Vein endothelial cell (primary cell): ENCODE measurements around the gene EVI5L. TPM values are rescaled to one million over a fixed set of nuclear protein-coding genes. Genes with fewer than 3 reads are reported as not detected.

Source experiments
- total RNA-seq: library from RNA; depleted of rRNA; stranded (reverse); fragments of >200 nt; gene quantifications from 2 replicates; pipeline ENCODE4 v1.2.3, GENCODE V29; 2012

EVI5L gene
- 13.7 and 21.6 TPM in 2 replicates for total RNA-seq

DNA sequence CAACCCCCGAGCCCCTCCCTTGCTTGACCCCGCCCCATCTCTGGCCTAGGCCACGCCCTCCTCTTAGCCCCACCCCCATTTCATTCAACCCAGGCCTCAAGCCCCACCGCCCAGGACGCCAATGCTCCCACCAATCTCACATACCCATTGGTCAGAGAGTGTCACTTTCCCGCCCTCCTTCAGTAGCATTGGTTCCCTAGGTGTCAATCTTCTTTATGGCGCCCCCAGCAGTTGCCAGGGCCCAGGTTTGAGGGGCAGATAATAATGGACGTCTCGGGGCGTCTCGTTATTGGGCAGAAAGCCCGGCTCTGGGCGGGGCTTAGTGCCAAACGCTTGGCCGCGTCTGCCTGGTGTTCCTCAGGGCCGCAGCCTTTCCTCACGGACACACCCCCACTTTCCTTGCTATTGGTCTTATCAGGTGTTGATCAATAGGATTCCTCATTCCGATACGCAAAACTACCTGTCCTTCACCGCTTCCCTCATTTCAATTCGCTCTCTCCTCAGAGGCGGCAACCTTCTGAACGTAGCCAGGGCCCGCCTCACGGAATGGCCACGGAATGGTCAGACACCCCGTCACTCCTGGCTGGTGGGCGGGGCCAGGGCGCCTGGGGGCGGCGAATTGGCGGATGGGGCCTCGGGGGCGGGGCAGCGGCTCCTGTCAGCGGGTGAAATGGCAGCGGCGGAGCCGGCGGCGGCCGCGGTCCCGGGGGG, at the start of gene EVI5L:
EVI5L (plus strand) TSS at position 658 of the 711 bp plus-strand sequence. CDS start 16,325 bp downstream, outside the sequence.

DNA sequence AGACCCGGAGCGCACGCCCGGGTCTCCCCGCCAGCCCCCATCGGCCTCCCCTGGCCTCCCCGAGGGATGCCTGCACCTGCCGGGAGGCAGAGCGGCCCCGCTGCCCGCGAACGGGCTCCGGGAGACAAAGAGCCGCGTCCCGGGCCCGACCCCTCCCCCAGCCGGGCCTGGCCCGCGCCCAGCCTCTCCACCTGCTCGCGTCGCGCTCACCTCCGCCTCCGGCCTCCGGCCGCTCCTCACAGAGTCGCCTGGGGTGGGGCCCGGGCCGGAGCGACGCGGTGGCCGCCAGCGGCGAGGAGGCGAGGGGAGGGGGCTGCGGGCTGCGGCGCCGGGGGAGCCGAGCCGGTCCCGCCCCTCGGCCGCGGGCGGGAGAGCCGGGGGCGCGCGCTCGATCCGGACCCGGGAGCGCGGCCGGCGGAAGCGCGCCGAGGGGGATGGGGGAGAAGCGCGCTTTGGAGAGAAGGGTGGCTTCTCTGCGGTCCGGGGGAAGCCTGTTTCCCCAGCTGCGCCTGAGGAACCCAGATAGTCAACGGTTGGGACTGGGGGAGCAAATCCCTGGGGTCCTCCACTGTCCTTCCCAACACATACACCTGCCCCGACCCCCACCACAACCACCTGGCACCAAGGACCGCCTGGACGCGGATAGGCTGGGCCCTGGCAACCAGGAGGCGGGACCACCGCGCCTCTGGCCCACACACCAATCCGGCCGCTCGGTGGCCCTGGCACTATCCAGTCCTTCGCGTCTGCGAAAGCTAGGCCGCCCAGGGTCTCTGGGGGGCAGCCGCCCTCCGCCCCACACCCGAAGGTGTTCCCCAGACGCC, 44.3 kb downstream of the EVI5L start, which contains the start of gene PRR36:
PRR36 (minus strand) TSS at position 315 of the 821 bp plus-strand sequence. CDS start 701 bp downstream, outside the sequence.

DNA sequence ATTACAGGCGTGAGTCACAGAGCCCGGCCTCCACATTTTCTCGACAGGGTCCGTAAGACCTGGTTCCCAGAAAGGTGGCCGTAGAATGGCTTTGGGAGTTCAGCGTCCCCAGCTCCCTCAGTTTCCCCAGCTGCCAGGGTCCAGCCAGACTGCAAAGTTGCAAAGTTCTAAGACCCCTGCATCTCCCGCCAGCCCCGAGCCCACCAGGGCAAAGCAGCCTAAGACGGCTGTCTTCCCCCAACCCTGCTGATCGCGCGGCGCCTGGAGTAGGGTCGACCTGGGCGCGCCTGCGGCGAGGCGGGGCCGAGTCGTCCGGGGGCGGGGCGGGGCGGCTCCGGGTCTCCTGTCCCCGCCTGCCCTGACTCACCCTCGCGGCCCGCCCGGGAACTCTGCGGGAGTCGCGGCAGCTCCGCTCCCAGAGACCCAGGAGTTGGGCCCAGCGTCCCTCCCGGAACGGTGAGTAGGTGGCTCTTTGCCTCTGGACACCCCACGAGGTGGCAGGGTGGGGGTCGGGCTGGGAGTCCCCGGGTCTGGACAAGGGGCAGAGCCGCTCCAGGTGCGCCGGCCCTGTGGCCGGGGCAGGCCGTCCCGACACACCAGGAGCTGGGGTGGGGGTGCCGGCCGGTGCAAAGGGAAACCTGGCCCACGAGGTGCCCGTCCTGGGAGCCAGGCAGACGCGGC, 58.3 kb downstream of the EVI5L start, which contains the start of gene LRRC8E:
LRRC8E (plus strand) TSS at position 366 of the 681 bp plus-strand sequence. CDS start 7,094 bp downstream, outside the sequence.

GRCh38 chr19:7903244-7904073, 73.4 kb downstream of the EVI5L start, which contains the start of gene MAP2K7:
Gene MAP2K7, plus strand, starts transcription at chr19:7903877. Its CDS starts 68 bp downstream, at chr19:7903945.

Other genes with a start within 250 kb of the EVI5L start
- 0.33 TPM in 1 of 2 replicates, not detected in the other for gene CAMSAP3, start 234.4 kb upstream of the EVI5L start, total RNA-seq
- 39.1 and 46.1 TPM in 2 replicates for gene XAB2, start 200.7 kb upstream of the EVI5L start, total RNA-seq
- 6.2 and 8.8 TPM in 2 replicates for gene PET100, start 200.4 kb upstream of the EVI5L start, total RNA-seq
- not detected in 2 replicates for gene PCP2, start 196.5 kb upstream of the EVI5L start, total RNA-seq
- gene STXBP2, start 193.1 kb upstream of the EVI5L start, total RNA-seq = 29.4 and 29.8 TPM in 2 replicates
- gene RETN, start 161.2 kb upstream of the EVI5L start, total RNA-seq = not detected in 2 replicates
- gene MCEMP1, start 153.1 kb upstream of the EVI5L start, total RNA-seq = not detected in 2 replicates
- 47.4 and 68.5 TPM in 2 replicates for gene TRAPPC5, start 149.4 kb upstream of the EVI5L start, total RNA-seq
- gene FCER2, start 128.1 kb upstream of the EVI5L start, total RNA-seq = not detected in 2 replicates
- not detected in 2 replicates for gene CLEC4G, start 98.1 kb upstream of the EVI5L start, total RNA-seq
- gene CD209, start 82.7 kb upstream of the EVI5L start, total RNA-seq = not detected in 2 replicates
- gene CLEC4M, start 67.0 kb upstream of the EVI5L start, total RNA-seq = not detected in 2 replicates
- not detected in 2 replicates for gene PRR36, start 44.2 kb downstream of the EVI5L start, total RNA-seq
- 1.1 and 1.3 TPM in 2 replicates for gene LRRC8E, start 58.3 kb downstream of the EVI5L start, total RNA-seq
- 12.5 and 13.7 TPM in 2 replicates for gene MAP2K7, start 73.7 kb downstream of the EVI5L start, total RNA-seq
- gene TGFBR3L, start 84.6 kb downstream of the EVI5L start, total RNA-seq = 0.29 and 2.0 TPM in 2 replicates
- gene SNAPC2, start 90.1 kb downstream of the EVI5L start, total RNA-seq = 21.2 and 21.8 TPM in 2 replicates
- 10.1 and 23.5 TPM in 2 replicates for gene CTXN1, start 95.9 kb downstream of the EVI5L start, total RNA-seq
- gene TIMM44, start 113.4 kb downstream of the EVI5L start, total RNA-seq = 44.7 and 44.8 TPM in 2 replicates
- gene ELAVL1, start 175.4 kb downstream of the EVI5L start, total RNA-seq = 54.2 and 61.6 TPM in 2 replicates
- gene CCL25, start 222.5 kb downstream of the EVI5L start, total RNA-seq = not detected in 2 replicates